Measurements from ENCODE around the gene DCLRE1A. TPM values are rescaled to one million over a fixed set of nuclear protein-coding genes. Genes with fewer than 3 reads are reported as not detected.

DCLRE1A gene
- polyA plus RNA-seq, result 1 to 10 TPM; 2.5 to 2.7 TPM

GRCh38 chr10:113854013-113854760 lies at the start of gene DCLRE1A, which contains the start of gene NHLRC2:
Gene DCLRE1A (minus strand): TSS chr10:113854082. CDS start chr10:113853182, 900 bp downstream.
Gene NHLRC2 (plus strand): TSS chr10:113854661. CDS start chr10:113854873, 212 bp downstream.
- Histone ChIP-seq H3K4me1 (ENCODE audit: control insufficient read depth in 2 of 2, insufficient read depth in 2 of 2, low read length in 1 of 2) (no peaks in the 10 kb centered on the region), H3K27ac (ENCODE audit: low read depth in 2 of 2, low read length in 1 of 2) (peak within 1 kb of the TSS; percentile 81 to 91)
- 0% methylated on average over 39 of the region's 39 CpGs for WGBS, 2 donors

DNA sequence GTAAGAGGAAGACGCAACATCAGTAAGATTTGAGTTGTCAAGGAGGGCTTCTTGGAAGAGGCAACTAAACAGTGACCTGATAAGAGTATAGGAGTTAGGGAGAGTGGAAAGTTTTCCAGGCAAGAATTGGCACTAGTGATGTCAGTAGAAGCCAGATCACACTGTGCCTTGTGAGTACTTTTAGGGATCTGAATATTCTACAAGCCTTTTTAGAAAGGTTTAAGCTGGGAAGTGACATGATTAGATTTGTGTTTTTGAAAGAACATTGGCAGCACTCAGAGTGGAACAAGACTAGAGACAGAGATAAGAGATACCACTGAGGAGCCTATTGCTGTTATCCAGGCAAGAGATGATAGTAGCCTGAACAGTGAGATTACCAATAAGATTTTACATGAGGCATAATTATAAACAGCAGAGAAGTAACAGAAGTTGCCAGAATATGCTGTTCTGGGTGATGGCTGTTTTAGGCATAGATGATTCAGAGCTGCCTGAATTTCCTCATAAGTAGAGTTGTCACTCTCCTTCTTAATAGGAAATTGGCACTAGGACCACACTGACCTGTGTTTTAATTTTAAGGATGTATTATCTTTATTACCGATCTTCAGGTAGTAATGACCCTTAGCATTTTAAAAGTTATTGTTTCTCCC lies 46.2 kb upstream of the DCLRE1A start:
- Histone ChIP-seq H3K36me3 (ENCODE audit: control insufficient read depth in 2 of 2, insufficient read depth in 2 of 2, low read length in 1 of 2) (peaks cover 2 to 7% of the 10 kb centered on the region in 2 donors), H3K27me3 (ENCODE audit: control insufficient read depth in 1 of 2, insufficient read depth in 2 of 2, low read length in 2 of 2) (no peaks in the 10 kb centered on the region), H3K27ac (ENCODE audit: low read depth in 2 of 2, low read length in 1 of 2) (no peak overlapping the region), H3K4me1 (ENCODE audit: control insufficient read depth in 2 of 2, insufficient read depth in 2 of 2, low read length in 1 of 2) (no peaks in the 10 kb centered on the region), H3K4me3 (ENCODE audit: low read depth in 1 of 2, low read length in 2 of 2) (no peak overlapping the region), H3K9me3 (ENCODE audit: control insufficient read depth in 2 of 2, insufficient read depth in 1 of 2, low read depth in 1 of 2, low read length in 1 of 2) (no peaks in the 10 kb centered on the region)
- WGBS, 2 donors, result 92 to 94% methylated on average over 2 of the region's 2 CpGs

More at GRCh38 chr10:113854013-113854760, at the start of gene DCLRE1A, which contains the start of gene NHLRC2:
- Histone ChIP-seq H3K27me3 (ENCODE audit: control insufficient read depth in 1 of 2, insufficient read depth in 2 of 2, low read length in 2 of 2) (no peaks in the 10 kb centered on the region), H3K4me3 (ENCODE audit: low read depth in 1 of 2, low read length in 2 of 2) (peak within 1 kb of the TSS; percentile 94 to 100), H3K9me3 (ENCODE audit: control insufficient read depth in 2 of 2, insufficient read depth in 1 of 2, low read depth in 1 of 2, low read length in 1 of 2) (no peaks in the 10 kb centered on the region), H3K36me3 (ENCODE audit: control insufficient read depth in 2 of 2, insufficient read depth in 2 of 2, low read length in 1 of 2) (no peaks in the 10 kb centered on the region)

- H3K36me3 ChIP-seq (ENCODE audit: control insufficient read depth in 2 of 2, insufficient read depth in 2 of 2, low read length in 1 of 2), result peaks cover 2 to 4% of the 10 kb centered on the region in 2 donors
- H3K4me3 ChIP-seq (ENCODE audit: low read depth in 1 of 2, low read length in 2 of 2), result no peak overlapping the region
- no peaks in the 10 kb centered on the region for H3K27me3 ChIP-seq (ENCODE audit: control insufficient read depth in 1 of 2, insufficient read depth in 2 of 2, low read length in 2 of 2)
- no peaks in the 10 kb centered on the region for H3K9me3 ChIP-seq (ENCODE audit: control insufficient read depth in 2 of 2, insufficient read depth in 1 of 2, low read depth in 1 of 2, low read length in 1 of 2)
- no peaks in the 10 kb centered on the region for H3K4me1 ChIP-seq (ENCODE audit: control insufficient read depth in 2 of 2, insufficient read depth in 2 of 2, low read length in 1 of 2)
- 83 to 89% methylated on average over 6 of the region's 6 CpGs for WGBS, 2 donors
- no peak overlapping the region for H3K27ac ChIP-seq (ENCODE audit: low read depth in 2 of 2, low read length in 1 of 2)
These were observed 44.1 kb upstream of the DCLRE1A start for GRCh38 chr10:113897693-113898618.

- Histone ChIP-seq H3K27ac (ENCODE audit: low read depth in 2 of 2, low read length in 1 of 2) (no peak overlapping the region), H3K9me3 (ENCODE audit: control insufficient read depth in 2 of 2, insufficient read depth in 1 of 2, low read depth in 1 of 2, low read length in 1 of 2) (no peaks in the 10 kb centered on the region), H3K4me3 (ENCODE audit: low read depth in 1 of 2, low read length in 2 of 2) (no peak overlapping the region), H3K36me3 (ENCODE audit: control insufficient read depth in 2 of 2, insufficient read depth in 2 of 2, low read length in 1 of 2) (peaks cover 0 to 4% of the 10 kb centered on the region in 2 donors), H3K27me3 (ENCODE audit: control insufficient read depth in 1 of 2, insufficient read depth in 2 of 2, low read length in 2 of 2) (no peaks in the 10 kb centered on the region), H3K4me1 (ENCODE audit: control insufficient read depth in 2 of 2, insufficient read depth in 2 of 2, low read length in 1 of 2) (peaks cover 0 to 2% of the 10 kb centered on the region in 2 donors)
These were observed 41.1 kb upstream of the DCLRE1A start for GRCh38 chr10:113895018-113895417.

DNA sequence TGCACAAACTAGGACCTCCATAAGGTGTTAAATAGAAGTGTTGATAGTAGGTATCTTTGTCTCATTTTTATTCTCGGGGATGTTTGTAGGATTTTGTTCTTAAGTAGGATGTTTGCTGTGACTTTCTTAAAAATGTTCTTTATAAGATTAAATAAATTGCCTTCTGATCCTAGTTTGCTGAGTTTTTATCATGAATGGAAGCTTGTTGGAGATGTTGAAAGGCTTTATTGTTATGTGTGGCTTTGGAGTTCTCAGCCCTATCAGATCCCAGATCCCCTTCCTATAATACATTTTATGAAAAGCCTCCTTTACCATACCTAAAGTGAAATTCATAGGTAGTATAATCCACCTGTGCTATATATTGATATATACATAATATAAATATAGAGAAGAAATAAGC lies 40.7 kb upstream of the DCLRE1A start:
- Histone ChIP-seq H3K27me3 (ENCODE audit: control insufficient read depth in 1 of 2, insufficient read depth in 2 of 2, low read length in 2 of 2) (no peaks in the 10 kb centered on the region), H3K4me3 (ENCODE audit: low read depth in 1 of 2, low read length in 2 of 2) (no peak overlapping the region), H3K9me3 (ENCODE audit: control insufficient read depth in 2 of 2, insufficient read depth in 1 of 2, low read depth in 1 of 2, low read length in 1 of 2) (no peaks in the 10 kb centered on the region), H3K27ac (ENCODE audit: low read depth in 2 of 2, low read length in 1 of 2) (no peak overlapping the region), H3K4me1 (ENCODE audit: control insufficient read depth in 2 of 2, insufficient read depth in 2 of 2, low read length in 1 of 2) (peaks cover 0 to 2% of the 10 kb centered on the region in 2 donors), H3K36me3 (ENCODE audit: control insufficient read depth in 2 of 2, insufficient read depth in 2 of 2, low read length in 1 of 2) (peaks cover 0 to 4% of the 10 kb centered on the region in 2 donors)
- 80 to 85% methylated on average over 1 of the region's 1 CpG for WGBS, 2 donors

DNA sequence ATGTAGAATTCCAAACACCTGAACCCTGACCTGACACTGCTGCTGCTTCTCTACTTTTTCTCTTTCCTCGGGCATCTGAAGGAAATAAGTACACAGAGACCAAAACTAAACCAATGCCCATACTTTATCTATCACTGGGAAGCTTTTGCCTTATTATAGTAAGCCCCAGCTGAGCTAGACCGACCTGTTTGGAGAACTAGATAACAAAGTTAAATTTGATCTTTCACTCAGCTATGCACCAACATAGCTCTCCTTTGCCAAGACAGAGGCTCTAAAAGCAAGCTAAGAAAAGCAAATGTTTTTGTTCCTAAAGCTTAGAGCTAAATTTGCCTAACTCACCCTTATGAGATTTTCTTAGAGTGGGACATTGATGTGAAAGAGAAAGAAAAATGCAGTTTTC lies 39.7 kb upstream of the DCLRE1A start:
- no peak overlapping the region for H3K4me3 ChIP-seq (ENCODE audit: low read depth in 1 of 2, low read length in 2 of 2)
- peaks cover 0 to 4% of the 10 kb centered on the region in 2 donors for H3K36me3 ChIP-seq (ENCODE audit: control insufficient read depth in 2 of 2, insufficient read depth in 2 of 2, low read length in 1 of 2)
- no peak overlapping the region for H3K27ac ChIP-seq (ENCODE audit: low read depth in 2 of 2, low read length in 1 of 2)
- peaks cover 0 to 2% of the 10 kb centered on the region in 2 donors for H3K4me1 ChIP-seq (ENCODE audit: control insufficient read depth in 2 of 2, insufficient read depth in 2 of 2, low read length in 1 of 2)
- WGBS, 2 donors, result 52 to 75% methylated on average over 2 of the region's 2 CpGs
- no peaks in the 10 kb centered on the region for H3K27me3 ChIP-seq (ENCODE audit: control insufficient read depth in 1 of 2, insufficient read depth in 2 of 2, low read length in 2 of 2)
- no peaks in the 10 kb centered on the region for H3K9me3 ChIP-seq (ENCODE audit: control insufficient read depth in 2 of 2, insufficient read depth in 1 of 2, low read depth in 1 of 2, low read length in 1 of 2)

- Histone ChIP-seq H3K36me3 (ENCODE audit: control insufficient read depth in 2 of 2, insufficient read depth in 2 of 2, low read length in 1 of 2) (peaks cover 0 to 2% of the 10 kb centered on the region in 2 donors), H3K27ac (ENCODE audit: low read depth in 2 of 2, low read length in 1 of 2) (no peak overlapping the region), H3K4me1 (ENCODE audit: control insufficient read depth in 2 of 2, insufficient read depth in 2 of 2, low read length in 1 of 2) (peaks cover 0 to 2% of the 10 kb centered on the region in 2 donors), H3K27me3 (ENCODE audit: control insufficient read depth in 1 of 2, insufficient read depth in 2 of 2, low read length in 2 of 2) (no peaks in the 10 kb centered on the region), H3K9me3 (ENCODE audit: control insufficient read depth in 2 of 2, insufficient read depth in 1 of 2, low read depth in 1 of 2, low read length in 1 of 2) (no peaks in the 10 kb centered on the region), H3K4me3 (ENCODE audit: low read depth in 1 of 2, low read length in 2 of 2) (no peak overlapping the region)
- WGBS, 2 donors, result 56 to 58% methylated on average over 3 of the region's 3 CpGs
These were observed 37.6 kb upstream of the DCLRE1A start for GRCh38 chr10:113891476-113891875.

GRCh38 chr10:113890769-113891168 lies 36.9 kb upstream of the DCLRE1A start:
- Histone ChIP-seq H3K27ac (ENCODE audit: low read depth in 2 of 2, low read length in 1 of 2) (no peak overlapping the region), H3K4me3 (ENCODE audit: low read depth in 1 of 2, low read length in 2 of 2) (no peak overlapping the region), H3K9me3 (ENCODE audit: control insufficient read depth in 2 of 2, insufficient read depth in 1 of 2, low read depth in 1 of 2, low read length in 1 of 2) (no peaks in the 10 kb centered on the region), H3K36me3 (ENCODE audit: control insufficient read depth in 2 of 2, insufficient read depth in 2 of 2, low read length in 1 of 2) (peaks cover 0 to 2% of the 10 kb centered on the region in 2 donors), H3K4me1 (ENCODE audit: control insufficient read depth in 2 of 2, insufficient read depth in 2 of 2, low read length in 1 of 2) (peaks cover 0 to 2% of the 10 kb centered on the region in 2 donors), H3K27me3 (ENCODE audit: control insufficient read depth in 1 of 2, insufficient read depth in 2 of 2, low read length in 2 of 2) (no peaks in the 10 kb centered on the region)
- WGBS, 2 donors, result 78 to 84% methylated on average over 4 of the region's 4 CpGs

DNA sequence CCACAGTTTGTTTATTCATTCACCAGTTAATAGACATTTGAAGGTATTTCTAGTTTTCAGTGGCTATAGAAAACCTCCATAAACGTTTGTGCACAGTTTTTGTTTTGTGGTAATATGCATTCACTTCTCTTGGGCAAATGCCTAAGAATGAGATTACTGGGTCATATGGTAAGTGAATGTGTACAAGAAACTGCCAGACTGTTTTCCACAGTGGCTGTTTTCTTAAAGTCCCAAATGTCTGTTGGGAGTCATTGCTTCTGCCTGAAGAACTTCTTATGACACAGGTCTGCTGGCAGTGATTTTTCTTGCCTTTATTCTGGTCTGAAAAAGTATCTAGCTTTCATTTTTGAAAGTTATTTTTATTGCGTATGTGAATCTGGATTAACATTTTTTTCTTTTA lies 36.0 kb upstream of the DCLRE1A start:
- Histone ChIP-seq H3K36me3 (ENCODE audit: control insufficient read depth in 2 of 2, insufficient read depth in 2 of 2, low read length in 1 of 2) (peaks cover 0 to 2% of the 10 kb centered on the region in 2 donors), H3K4me3 (ENCODE audit: low read depth in 1 of 2, low read length in 2 of 2) (no peak overlapping the region)
- WGBS, 2 donors, result 72 to 74% methylated on average over 2 of the region's 2 CpGs

More for the DNA sequence above, 36.0 kb upstream of the DCLRE1A start:
- no peak overlapping the region for H3K27ac ChIP-seq (ENCODE audit: low read depth in 2 of 2, low read length in 1 of 2)
- H3K4me1 ChIP-seq (ENCODE audit: control insufficient read depth in 2 of 2, insufficient read depth in 2 of 2, low read length in 1 of 2), result peaks cover 0 to 2% of the 10 kb centered on the region in 2 donors
- H3K9me3 ChIP-seq (ENCODE audit: control insufficient read depth in 2 of 2, insufficient read depth in 1 of 2, low read depth in 1 of 2, low read length in 1 of 2), result no peaks in the 10 kb centered on the region
- H3K27me3 ChIP-seq (ENCODE audit: control insufficient read depth in 1 of 2, insufficient read depth in 2 of 2, low read length in 2 of 2), result no peaks in the 10 kb centered on the region

Data from esophagus (tissue), 2 donors.